ENCODE measurements around the gene PER1.
"Not testable (repeated sequence)": the region's sequence is repeated elsewhere in the genome, so short reads cannot be mapped to it uniquely, and the experiment has no call there.

Gene PER1

GRCh38 chr17:8120520-8121406 lies 31.4 kb downstream of the PER1 start:
- peak; percentile 95 for DNase-seq

GRCh38 chr17:8119581-8120519 lies 32.4 kb downstream of the PER1 start:
- DNase-seq: peak; percentile 99

- peak; percentile 98 for DNase-seq
These were observed 33.2 kb downstream of the PER1 start for GRCh38 chr17:8118769-8119580.

- DNase-seq: no peak
These were observed 34.0 kb downstream of the PER1 start, which contains the start of gene ALOXE3 for GRCh38 chr17:8117980-8118768. TSS of gene ALOXE3 (minus strand) at chr17:8118514. CDS start at chr17:8117990, 524 bp downstream.

- DNase-seq: no peak
These were observed 34.7 kb downstream of the PER1 start for GRCh38 chr17:8117367-8117979.

GRCh38 chr17:8116776-8117175 lies 35.4 kb downstream of the PER1 start:
- no peak for DNase-seq

- no peak for DNase-seq
These were observed 41.3 kb downstream of the PER1 start for GRCh38 chr17:8110907-8111306.

- no peak for DNase-seq
These were observed 41.8 kb downstream of the PER1 start for GRCh38 chr17:8110456-8110804.

- DNase-seq: peak; percentile 42
These were observed 42.3 kb downstream of the PER1 start for GRCh38 chr17:8109661-8110455.

- DNase-seq: no peak
These were observed 43.1 kb downstream of the PER1 start for GRCh38 chr17:8108972-8109660.

- not testable (repeated sequence) for DNase-seq
These were observed 45.2 kb downstream of the PER1 start for GRCh38 chr17:8106980-8107379.

GRCh38 chr17:8105957-8106398 lies 46.2 kb downstream of the PER1 start:
- peak; percentile 65 for DNase-seq

GRCh38 chr17:8104911-8105310 lies 47.3 kb downstream of the PER1 start:
- DNase-seq: no peak

GRCh38 chr17:8103549-8103948 lies 48.7 kb downstream of the PER1 start:
- DNase-seq: no peak

GRCh38 chr17:8101721-8102120 lies 50.5 kb downstream of the PER1 start:
- DNase-seq: no peak

- no peak for DNase-seq
These were observed 51.4 kb downstream of the PER1 start for GRCh38 chr17:8100763-8101162.

- peak; percentile 21 for DNase-seq
These were observed 52.1 kb downstream of the PER1 start for GRCh38 chr17:8100111-8100510.

GRCh38 chr17:8096541-8096940 lies 55.7 kb downstream of the PER1 start:
- DNase-seq: no peak

- no peak for DNase-seq
These were observed 56.8 kb downstream of the PER1 start for GRCh38 chr17:8095361-8095760.

Measured in OCI-M1 (cell line).